ENCODE data around the gene ELK4. TPM values are rescaled to one million over a fixed set of nuclear protein-coding genes. Genes with fewer than 3 reads are reported as not detected.

ELK4 gene
- total RNA-seq, 1 donor from 2014 or later, result 68.8 TPM

- Mint-ChIP-seq H3K9me3 (no peaks in the 10 kb centered on the region), H3K27ac (no peak overlapping the region), H3K4me3 (ENCODE audit: low read depth) (peak overlapping the region; percentile 81), H3K36me3 (ENCODE audit: low read depth) (peaks cover 17% of the 10 kb centered on the region), H3K27me3 (ENCODE audit: low read depth) (peaks cover 12% of the 10 kb centered on the region), H3K4me1 (ENCODE audit: low read depth) (peaks cover 27% of the 10 kb centered on the region)
- DNase-seq (ENCODE audit: low spot score), result no peak
- intact Hi-C loops (cut with micrococcal nuclease), result loop anchor here (1.0 to 5.0 kb wide), 4 partner anchors 13 to 140 kb away; no protein-coding TSS in a partner anchor
Observed at GRCh38 chr1:205632669-205633169, 908 bp upstream of the ELK4 start.

- peaks cover 2% of the 10 kb centered on the region for H3K27me3 Mint-ChIP-seq (ENCODE audit: low read depth)
- intact Hi-C loops (cut with micrococcal nuclease), result loop anchor here (1.0 to 5.0 kb wide), 4 partner anchors 20 to 141 kb away; no protein-coding TSS in a partner anchor
Observed at GRCh38 chr1:205631010-205631767, 622 bp downstream of the ELK4 start.

GRCh38 chr1:205630651-205631009 lies 1.2 kb downstream of the ELK4 start:
- intact Hi-C loops (cut with micrococcal nuclease), result loop anchor here (1.0 to 5.0 kb wide), 4 partner anchors 19 to 142 kb away; no protein-coding TSS in a partner anchor
- H3K36me3 Mint-ChIP-seq (ENCODE audit: low read depth), result peaks cover 34% of the 10 kb centered on the region
- peaks cover 41% of the 10 kb centered on the region for H3K4me1 Mint-ChIP-seq (ENCODE audit: low read depth)
- peaks cover 2% of the 10 kb centered on the region for H3K27me3 Mint-ChIP-seq (ENCODE audit: low read depth)
- no peak for DNase-seq (ENCODE audit: low spot score)
- H3K9me3 Mint-ChIP-seq, result no peaks in the 10 kb centered on the region
- H3K4me3 Mint-ChIP-seq (ENCODE audit: low read depth), result peak overlapping the region; percentile 96
- peak overlapping the region; percentile 99 for H3K27ac Mint-ChIP-seq

More at GRCh38 chr1:205631010-205631767, 622 bp downstream of the ELK4 start:
- peak overlapping the region; percentile 99 for H3K27ac Mint-ChIP-seq
- peak overlapping the region; percentile 96 for H3K4me3 Mint-ChIP-seq (ENCODE audit: low read depth)
- H3K4me1 Mint-ChIP-seq (ENCODE audit: low read depth), result peaks cover 38% of the 10 kb centered on the region
- H3K9me3 Mint-ChIP-seq, result no peaks in the 10 kb centered on the region
- peaks cover 29% of the 10 kb centered on the region for H3K36me3 Mint-ChIP-seq (ENCODE audit: low read depth)
- DNase-seq (ENCODE audit: low spot score), result peak; percentile 85

- intact Hi-C loops (cut with micrococcal nuclease), result loop anchor here (2.0 to 5.0 kb wide), 2 partner anchors 29 to 142 kb away; no protein-coding TSS in a partner anchor
- H3K27me3 Mint-ChIP-seq (ENCODE audit: low read depth), result peaks cover 2% of the 10 kb centered on the region
- peaks cover 35% of the 10 kb centered on the region for H3K36me3 Mint-ChIP-seq (ENCODE audit: low read depth)
- H3K4me1 Mint-ChIP-seq (ENCODE audit: low read depth), result peaks cover 42% of the 10 kb centered on the region
- H3K4me3 Mint-ChIP-seq (ENCODE audit: low read depth), result peak overlapping the region; percentile 96
- H3K9me3 Mint-ChIP-seq, result no peaks in the 10 kb centered on the region
- DNase-seq (ENCODE audit: low spot score), result no peak
- peak overlapping the region; percentile 99 for H3K27ac Mint-ChIP-seq
Observed at GRCh38 chr1:205630241-205630640, 1.6 kb downstream of the ELK4 start.

GRCh38 chr1:205629751-205630150 lies 2.1 kb downstream of the ELK4 start:
- Mint-ChIP-seq H3K27ac (peak overlapping the region; percentile 99), H3K36me3 (ENCODE audit: low read depth) (peaks cover 40% of the 10 kb centered on the region), H3K27me3 (ENCODE audit: low read depth) (peaks cover 2% of the 10 kb centered on the region), H3K4me3 (ENCODE audit: low read depth) (peak overlapping the region; percentile 96), H3K9me3 (no peaks in the 10 kb centered on the region), H3K4me1 (ENCODE audit: low read depth) (peaks cover 46% of the 10 kb centered on the region)
- intact Hi-C loops (cut with micrococcal nuclease), result loop anchor here (2.0 to 5.0 kb wide), 2 partner anchors 29 to 143 kb away; no protein-coding TSS in a partner anchor
- no peak for DNase-seq (ENCODE audit: low spot score)

- H3K9me3 Mint-ChIP-seq, result no peaks in the 10 kb centered on the region
- peaks cover 46% of the 10 kb centered on the region for H3K4me1 Mint-ChIP-seq (ENCODE audit: low read depth)
- no peak overlapping the region for H3K4me3 Mint-ChIP-seq (ENCODE audit: low read depth)
- DNase-seq (ENCODE audit: low spot score), result no peak
- no peaks in the 10 kb centered on the region for H3K27me3 Mint-ChIP-seq (ENCODE audit: low read depth)
- peaks cover 51% of the 10 kb centered on the region for H3K36me3 Mint-ChIP-seq (ENCODE audit: low read depth)
- intact Hi-C loops (cut with micrococcal nuclease), result no loop called here
- H3K27ac Mint-ChIP-seq, result no peak overlapping the region
Observed at GRCh38 chr1:205627956-205628355, 3.9 kb downstream of the ELK4 start.

- Mint-ChIP-seq H3K9me3 (no peaks in the 10 kb centered on the region), H3K4me1 (ENCODE audit: low read depth) (peaks cover 40% of the 10 kb centered on the region), H3K36me3 (ENCODE audit: low read depth) (peaks cover 53% of the 10 kb centered on the region), H3K27me3 (ENCODE audit: low read depth) (no peaks in the 10 kb centered on the region), H3K27ac (peak overlapping the region; percentile 44), H3K4me3 (ENCODE audit: low read depth) (no peak overlapping the region)
- intact Hi-C loops (cut with micrococcal nuclease), result no loop called here
- no peak for DNase-seq (ENCODE audit: low spot score)
Observed at GRCh38 chr1:205626216-205626615, 5.6 kb downstream of the ELK4 start.

- Mint-ChIP-seq H3K27ac (no peak overlapping the region), H3K27me3 (ENCODE audit: low read depth) (no peaks in the 10 kb centered on the region), H3K9me3 (no peaks in the 10 kb centered on the region), H3K4me3 (ENCODE audit: low read depth) (no peak overlapping the region), H3K4me1 (ENCODE audit: low read depth) (peaks cover 31% of the 10 kb centered on the region), H3K36me3 (ENCODE audit: low read depth) (peaks cover 59% of the 10 kb centered on the region)
- no peak for DNase-seq (ENCODE audit: low spot score)
- intact Hi-C loops (cut with micrococcal nuclease), result no loop called here
Observed at GRCh38 chr1:205623646-205624045, 8.2 kb downstream of the ELK4 start.

GRCh38 chr1:205620269-205620668 lies 11.5 kb downstream of the ELK4 start:
- no peak for DNase-seq (ENCODE audit: low spot score)
- Mint-ChIP-seq H3K4me3 (ENCODE audit: low read depth) (no peak overlapping the region), H3K27ac (peak overlapping the region; percentile 3), H3K4me1 (ENCODE audit: low read depth) (peaks cover 18% of the 10 kb centered on the region), H3K9me3 (no peaks in the 10 kb centered on the region), H3K27me3 (ENCODE audit: low read depth) (no peaks in the 10 kb centered on the region), H3K36me3 (ENCODE audit: low read depth) (peaks cover 55% of the 10 kb centered on the region)
- intact Hi-C loops (cut with micrococcal nuclease), result no loop called here

- H3K4me1 Mint-ChIP-seq (ENCODE audit: low read depth), result peaks cover 13% of the 10 kb centered on the region
- H3K4me3 Mint-ChIP-seq (ENCODE audit: low read depth), result no peak overlapping the region
- no peak overlapping the region for H3K27ac Mint-ChIP-seq
- no peaks in the 10 kb centered on the region for H3K27me3 Mint-ChIP-seq (ENCODE audit: low read depth)
- no peaks in the 10 kb centered on the region for H3K9me3 Mint-ChIP-seq
- DNase-seq (ENCODE audit: low spot score), result no peak
- H3K36me3 Mint-ChIP-seq (ENCODE audit: low read depth), result peaks cover 57% of the 10 kb centered on the region
- intact Hi-C loops (cut with micrococcal nuclease), result no loop called here
Observed at GRCh38 chr1:205619376-205619775, 12.4 kb downstream of the ELK4 start.

GRCh38 chr1:205616563-205617293 lies 15.1 kb downstream of the ELK4 start:
- DNase-seq (ENCODE audit: low spot score), result no peak
- intact Hi-C loops (cut with micrococcal nuclease), result no loop called here
- H3K27ac Mint-ChIP-seq, result peak overlapping the region; percentile 42

GRCh38 chr1:205615789-205616188 lies 16.0 kb downstream of the ELK4 start:
- intact Hi-C loops (cut with micrococcal nuclease), result no loop called here
- Mint-ChIP-seq H3K4me3 (ENCODE audit: low read depth) (no peak overlapping the region), H3K9me3 (no peaks in the 10 kb centered on the region), H3K4me1 (ENCODE audit: low read depth) (peaks cover 32% of the 10 kb centered on the region), H3K27me3 (ENCODE audit: low read depth) (no peaks in the 10 kb centered on the region), H3K27ac (no peak overlapping the region), H3K36me3 (ENCODE audit: low read depth) (peaks cover 71% of the 10 kb centered on the region)
- no peak for DNase-seq (ENCODE audit: low spot score)

More at GRCh38 chr1:205616563-205617293, 15.1 kb downstream of the ELK4 start:
- no peaks in the 10 kb centered on the region for H3K9me3 Mint-ChIP-seq
- no peaks in the 10 kb centered on the region for H3K27me3 Mint-ChIP-seq (ENCODE audit: low read depth)
- peaks cover 23% of the 10 kb centered on the region for H3K4me1 Mint-ChIP-seq (ENCODE audit: low read depth)
- H3K36me3 Mint-ChIP-seq (ENCODE audit: low read depth), result peaks cover 66% of the 10 kb centered on the region
- no peak overlapping the region for H3K4me3 Mint-ChIP-seq (ENCODE audit: low read depth)

Data from activated T-helper 2 cell treated with anti-CD3 and anti-CD28 coated beads, Interferon-gamma antibody, Interleukin-2, Interleukin-4, amounts not matched to agents 10 μg/mL and 5 μg/mL and 100 μg/mL, durations not matched to agents 14 hours and 24 hours and 36 hours (primary cell).